Loucy (cell line): ENCODE data around the gene PSMB2.

Experiments used
- H2AFZ ChIP-seq: fragments of 200-600 bp; sonication (generic); 2 replicates; pipeline ENCODE4 v1.6.0; 2016; ENCODE audit warnings: antibody characterized with exemption, mild to moderate bottlenecking, low read length, moderate library complexity
- H3F3A ChIP-seq: fragments of 200-600 bp; 2 replicates; pipeline ENCODE4 v1.6.0; 2016; ENCODE audit warnings: antibody characterized with exemption, low read depth, mild to moderate bottlenecking
- H3K27me3 ChIP-seq: fragments of 200-600 bp; sonication (generic); 2 replicates; pipeline ENCODE4 v1.6.1; 2014; ENCODE audit warnings: low read length, mild to moderate bottlenecking; ENCODE audit not compliant: insufficient read depth, poor library complexity, severe bottlenecking
- H3K36me3 ChIP-seq: fragments of 200-600 bp; sonication (generic); 2 replicates; pipeline ENCODE4 v1.6.1; 2016; ENCODE audit warnings: low read length; ENCODE audit not compliant: insufficient read depth
- H3K4me1 ChIP-seq: fragments of 200-600 bp; sonication (generic); 2 replicates; pipeline ENCODE4 v1.5.1; 2014; ENCODE audit warnings: low read length, mild to moderate bottlenecking; ENCODE audit not compliant: insufficient read depth, poor library complexity, severe bottlenecking
- H3K4me2 ChIP-seq: fragments of 200-600 bp; sonication (generic); 2 replicates; pipeline ENCODE4 v1.6.0; 2014; ENCODE audit warnings: antibody characterized with exemption, low read length, low read depth, mild to moderate bottlenecking; ENCODE audit not compliant: poor library complexity, severe bottlenecking
- H3K4me3 ChIP-seq: fragments of 200-600 bp; sonication (generic); 2 replicates; pipeline ENCODE4 v1.5.1; 2014; ENCODE audit warnings: low read length, mild to moderate bottlenecking, mixed read lengths; ENCODE audit not compliant: poor library complexity, severe bottlenecking
- H3K79me2 ChIP-seq: fragments of 200-600 bp; sonication (generic); 2 replicates; pipeline ENCODE4 v1.6.1; 2014; ENCODE audit warnings: low read length; ENCODE audit not compliant: insufficient read depth
- H3K9ac ChIP-seq: fragments of 200-600 bp; sonication (generic); 2 replicates; pipeline ENCODE4 v1.6.0; 2014; ENCODE audit warnings: mild to moderate bottlenecking, low read depth, low read length, moderate library complexity; ENCODE audit not compliant: poor library complexity, severe bottlenecking
- H3K9me2 ChIP-seq: fragments of 200-600 bp; sonication (generic); replicated peaks from 2 replicates; pipeline ENCODE4 v1.6.1; 2016; ENCODE audit warnings: low read depth, low read length, mixed read lengths
- H3K9me3 ChIP-seq: fragments of 200-600 bp; sonication (generic); 2 replicates; pipeline ENCODE4 v1.6.1; 2014; ENCODE audit warnings: mild to moderate bottlenecking, antibody characterized with exemption, low read length, low read depth; ENCODE audit not compliant: insufficient read depth
- H4K20me1 ChIP-seq: fragments of 200-600 bp; sonication (generic); 2 replicates; pipeline ENCODE4 v1.6.0; 2014; ENCODE audit warnings: antibody characterized with exemption, low read length, mild to moderate bottlenecking; ENCODE audit not compliant: insufficient read depth, poor library complexity, severe bottlenecking
- EZH2phosphoT487 ChIP-seq: fragments of 200-600 bp; IDR thresholded peaks from 2 replicates; pipeline ENCODE4 v1.6.1; 2018; ENCODE audit warnings: antibody characterized with exemption, mild to moderate bottlenecking, moderate library complexity, borderline replicate concordance
- TF ChIP-seq, protein P1 (sequence below): fragments of 200-600 bp; sonication (generic); conservative IDR thresholded peaks from 2 replicates; pipeline ENCODE4 v1.5.1; 2014; ENCODE audit warnings: mild to moderate bottlenecking, antibody characterized with exemption, low read length

Gene PSMB2

DNA sequence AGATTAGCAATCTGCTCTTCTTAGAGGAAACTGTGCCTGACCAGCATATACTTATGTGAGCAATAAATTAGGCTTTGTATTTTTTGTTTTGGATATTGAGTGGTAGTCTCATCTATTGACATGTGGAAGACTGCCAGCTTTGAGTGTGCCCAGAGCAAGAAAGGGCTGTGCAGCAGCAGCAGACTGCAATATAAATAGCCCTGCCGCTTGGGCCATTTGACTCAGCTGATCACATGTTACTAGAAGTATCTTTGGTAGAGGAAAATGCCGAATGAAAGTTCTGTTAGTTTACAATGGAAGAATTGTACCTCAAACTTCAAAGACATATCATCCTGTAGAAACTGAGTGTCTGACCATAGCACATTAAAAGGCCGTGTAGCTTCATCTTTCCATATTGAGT lies 9.1 kb upstream of the PSMB2 start:
- H3K4me3 ChIP-seq: no peak overlapping the region
- no peaks in the 10 kb centered on the region for H4K20me1 ChIP-seq
- no peak overlapping the region for H3K4me2 ChIP-seq
- no peak overlapping the region for H2AFZ ChIP-seq
- H3K9me3 ChIP-seq: no peaks in the 10 kb centered on the region
- no peak overlapping the region for H3K9ac ChIP-seq
- H3K27me3 ChIP-seq: no peaks in the 10 kb centered on the region
- no peaks in the 10 kb centered on the region for H3K4me1 ChIP-seq
- TF ChIP-seq, protein P1, sequence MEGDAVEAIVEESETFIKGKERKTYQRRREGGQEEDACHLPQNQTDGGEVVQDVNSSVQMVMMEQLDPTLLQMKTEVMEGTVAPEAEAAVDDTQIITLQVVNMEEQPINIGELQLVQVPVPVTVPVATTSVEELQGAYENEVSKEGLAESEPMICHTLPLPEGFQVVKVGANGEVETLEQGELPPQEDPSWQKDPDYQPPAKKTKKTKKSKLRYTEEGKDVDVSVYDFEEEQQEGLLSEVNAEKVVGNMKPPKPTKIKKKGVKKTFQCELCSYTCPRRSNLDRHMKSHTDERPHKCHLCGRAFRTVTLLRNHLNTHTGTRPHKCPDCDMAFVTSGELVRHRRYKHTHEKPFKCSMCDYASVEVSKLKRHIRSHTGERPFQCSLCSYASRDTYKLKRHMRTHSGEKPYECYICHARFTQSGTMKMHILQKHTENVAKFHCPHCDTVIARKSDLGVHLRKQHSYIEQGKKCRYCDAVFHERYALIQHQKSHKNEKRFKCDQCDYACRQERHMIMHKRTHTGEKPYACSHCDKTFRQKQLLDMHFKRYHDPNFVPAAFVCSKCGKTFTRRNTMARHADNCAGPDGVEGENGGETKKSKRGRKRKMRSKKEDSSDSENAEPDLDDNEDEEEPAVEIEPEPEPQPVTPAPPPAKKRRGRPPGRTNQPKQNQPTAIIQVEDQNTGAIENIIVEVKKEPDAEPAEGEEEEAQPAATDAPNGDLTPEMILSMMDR: no peak
- no peaks in the 10 kb centered on the region for H3K36me3 ChIP-seq
- no peaks in the 10 kb centered on the region for H3F3A ChIP-seq
- H3K79me2 ChIP-seq: no peaks in the 10 kb centered on the region
- no peaks in the 10 kb centered on the region for H3K9me2 ChIP-seq

DNA sequence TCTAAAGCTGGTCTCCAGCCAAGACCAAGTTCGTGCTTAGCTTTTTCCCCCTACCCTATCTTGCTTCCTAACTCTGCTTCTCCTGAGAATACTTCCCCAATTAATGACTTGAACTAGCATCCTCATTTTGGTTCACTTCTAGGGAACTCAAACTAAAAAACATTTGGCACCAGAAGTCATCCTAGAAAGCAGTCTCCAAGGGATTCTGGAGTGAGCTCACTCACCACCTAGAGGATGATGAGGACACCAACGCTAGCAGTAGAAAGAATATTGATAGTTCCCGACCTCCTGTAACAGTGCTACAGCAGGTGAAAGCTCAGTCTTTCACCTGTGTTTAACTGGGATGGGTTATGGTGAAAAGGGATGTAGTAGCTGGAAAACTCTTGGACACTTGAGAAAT lies 4.7 kb upstream of the PSMB2 start:
- Histone ChIP-seq H3K4me1 (peaks cover 8% of the 10 kb centered on the region), H3K9me2 (no peaks in the 10 kb centered on the region), H3K4me3 (no peak overlapping the region), H3K36me3 (no peaks in the 10 kb centered on the region), H3K4me2 (no peak overlapping the region), H3K9ac (no peak overlapping the region), H3F3A (no peaks in the 10 kb centered on the region), H3K9me3 (no peaks in the 10 kb centered on the region), H3K79me2 (peaks cover 5% of the 10 kb centered on the region), H4K20me1 (peaks cover 2% of the 10 kb centered on the region), H3K27me3 (no peaks in the 10 kb centered on the region), H2AFZ (no peak overlapping the region)
- no peak for TF ChIP-seq EZH2phosphoT487
- TF ChIP-seq, protein P1: 0 out of 2 replicates have a peak, but pooled peaks have one; percentile 31

DNA sequence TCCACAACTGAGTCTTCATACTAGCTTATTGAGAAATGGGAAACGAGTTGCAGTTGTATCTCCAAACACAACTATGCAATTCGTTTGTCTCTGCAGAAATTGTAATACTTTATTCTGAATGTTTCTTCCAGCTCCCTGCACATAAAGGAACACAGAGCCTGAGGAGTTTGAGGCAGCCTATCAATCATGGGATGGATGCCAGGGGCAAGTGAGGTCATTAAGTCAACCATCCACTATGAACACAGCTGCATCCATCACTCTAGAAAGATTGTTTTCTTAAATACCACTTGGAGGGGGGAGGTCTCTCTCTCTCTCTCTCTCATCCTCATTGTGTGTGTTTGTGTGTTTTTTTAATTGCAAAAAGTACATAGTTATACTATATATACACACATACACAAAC lies 2.9 kb upstream of the PSMB2 start:
- no peaks in the 10 kb centered on the region for H3F3A ChIP-seq
- H3K9ac ChIP-seq: no peak overlapping the region
- H3K4me3 ChIP-seq: no peak overlapping the region
- no peaks in the 10 kb centered on the region for H3K36me3 ChIP-seq
- no peak overlapping the region for H3K4me2 ChIP-seq
- H3K9me3 ChIP-seq: no peaks in the 10 kb centered on the region
- H2AFZ ChIP-seq: no peak overlapping the region
- H3K27me3 ChIP-seq: no peaks in the 10 kb centered on the region
- no peak for TF ChIP-seq EZH2phosphoT487
- TF ChIP-seq, protein P1: no peak
- H3K4me1 ChIP-seq: peaks cover 19% of the 10 kb centered on the region
- H3K9me2 ChIP-seq: no peaks in the 10 kb centered on the region
- H4K20me1 ChIP-seq: peaks cover 18% of the 10 kb centered on the region
- H3K79me2 ChIP-seq: peaks cover 24% of the 10 kb centered on the region
